ENCODE data around the gene STAC. TPM values are rescaled to one million over a fixed set of nuclear protein-coding genes. Genes with fewer than 3 reads are reported as not detected.

Gene STAC, protein sequence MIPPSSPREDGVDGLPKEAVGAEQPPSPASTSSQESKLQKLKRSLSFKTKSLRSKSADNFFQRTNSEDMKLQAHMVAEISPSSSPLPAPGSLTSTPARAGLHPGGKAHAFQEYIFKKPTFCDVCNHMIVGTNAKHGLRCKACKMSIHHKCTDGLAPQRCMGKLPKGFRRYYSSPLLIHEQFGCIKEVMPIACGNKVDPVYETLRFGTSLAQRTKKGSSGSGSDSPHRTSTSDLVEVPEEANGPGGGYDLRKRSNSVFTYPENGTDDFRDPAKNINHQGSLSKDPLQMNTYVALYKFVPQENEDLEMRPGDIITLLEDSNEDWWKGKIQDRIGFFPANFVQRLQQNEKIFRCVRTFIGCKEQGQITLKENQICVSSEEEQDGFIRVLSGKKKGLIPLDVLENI
- 21.7 and 25.0 TPM in 2 replicates for total RNA-seq

DNA sequence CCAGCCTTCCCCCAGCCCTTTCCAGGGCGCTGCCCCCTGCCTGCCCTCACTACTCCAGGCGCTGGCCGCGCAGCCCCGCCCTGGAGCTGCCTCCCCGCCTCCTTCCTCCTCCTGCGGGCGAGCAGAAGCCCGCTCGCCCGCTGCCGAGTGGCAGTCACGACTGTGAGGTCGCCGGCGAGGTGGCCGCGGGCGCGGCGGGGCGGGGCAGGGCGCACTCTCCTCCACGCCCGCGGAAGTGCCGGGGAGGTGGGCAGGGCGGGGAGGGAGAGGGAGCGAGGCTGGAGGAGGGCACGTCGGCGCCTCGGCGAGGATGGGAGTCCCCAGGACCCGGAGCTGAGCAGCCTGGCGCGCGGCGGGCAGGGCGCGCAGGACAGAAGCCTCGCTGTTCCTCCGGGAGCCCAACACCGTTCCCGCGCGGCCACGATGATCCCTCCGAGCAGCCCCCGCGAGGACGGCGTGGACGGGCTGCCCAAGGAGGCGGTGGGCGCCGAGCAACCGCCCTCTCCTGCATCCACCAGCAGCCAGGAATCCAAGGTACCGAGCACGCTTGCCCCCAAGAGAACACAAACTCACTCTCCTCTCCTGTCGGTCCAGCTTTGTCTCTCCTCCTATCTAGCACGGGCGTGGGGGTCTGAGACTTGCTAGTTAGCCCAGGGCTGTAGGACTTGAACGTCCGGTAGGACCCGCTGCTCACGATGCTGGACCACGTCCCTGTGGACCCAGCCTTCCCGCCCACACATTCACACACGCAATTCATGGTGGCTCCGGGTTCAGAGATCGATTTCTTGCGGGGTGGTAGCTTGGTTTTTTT is at the start of gene STAC:
Gene STAC, plus strand, starts transcription at position 284 of the 811 bp plus-strand sequence. Its CDS starts 140 bp downstream, at position 424.
- TF ChIP-seq, protein P1, sequence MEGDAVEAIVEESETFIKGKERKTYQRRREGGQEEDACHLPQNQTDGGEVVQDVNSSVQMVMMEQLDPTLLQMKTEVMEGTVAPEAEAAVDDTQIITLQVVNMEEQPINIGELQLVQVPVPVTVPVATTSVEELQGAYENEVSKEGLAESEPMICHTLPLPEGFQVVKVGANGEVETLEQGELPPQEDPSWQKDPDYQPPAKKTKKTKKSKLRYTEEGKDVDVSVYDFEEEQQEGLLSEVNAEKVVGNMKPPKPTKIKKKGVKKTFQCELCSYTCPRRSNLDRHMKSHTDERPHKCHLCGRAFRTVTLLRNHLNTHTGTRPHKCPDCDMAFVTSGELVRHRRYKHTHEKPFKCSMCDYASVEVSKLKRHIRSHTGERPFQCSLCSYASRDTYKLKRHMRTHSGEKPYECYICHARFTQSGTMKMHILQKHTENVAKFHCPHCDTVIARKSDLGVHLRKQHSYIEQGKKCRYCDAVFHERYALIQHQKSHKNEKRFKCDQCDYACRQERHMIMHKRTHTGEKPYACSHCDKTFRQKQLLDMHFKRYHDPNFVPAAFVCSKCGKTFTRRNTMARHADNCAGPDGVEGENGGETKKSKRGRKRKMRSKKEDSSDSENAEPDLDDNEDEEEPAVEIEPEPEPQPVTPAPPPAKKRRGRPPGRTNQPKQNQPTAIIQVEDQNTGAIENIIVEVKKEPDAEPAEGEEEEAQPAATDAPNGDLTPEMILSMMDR (conservative IDR thresholded peaks at IDR 0.05; ENCODE audit: low read depth, low read length) = no peak
- no peak for DNase-seq (ENCODE audit: low read depth)
- H3K4me3 ChIP-seq (ENCODE audit: low read depth, low read length) = peak within 1 kb of the TSS; percentile 77

DNA sequence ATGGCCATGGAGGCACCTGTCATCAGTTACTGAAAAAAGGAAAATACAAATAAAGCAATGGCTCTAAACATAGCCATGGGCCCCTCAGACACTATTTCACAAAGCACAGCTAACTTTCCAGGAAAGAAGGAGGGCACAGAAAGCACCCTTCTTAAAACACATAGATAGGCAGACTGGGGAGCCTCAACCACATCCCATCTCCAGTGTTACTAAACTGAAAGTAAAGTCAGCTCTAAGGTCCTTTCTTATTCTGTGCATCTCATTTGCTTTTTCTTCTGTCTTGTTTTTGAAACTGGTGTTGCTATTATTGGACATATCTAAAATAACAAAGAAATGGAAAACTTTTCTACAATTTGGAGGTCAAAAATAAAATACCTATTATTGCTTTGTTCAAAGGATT is 48.2 kb upstream of the STAC start:
- TF ChIP-seq, protein P1 (conservative IDR thresholded peaks at IDR 0.05; ENCODE audit: low read depth, low read length) = no peak
- H3K4me3 ChIP-seq (ENCODE audit: low read depth, low read length) = no peak overlapping the region
- DNase-seq (ENCODE audit: low read depth) = no peak

DNA sequence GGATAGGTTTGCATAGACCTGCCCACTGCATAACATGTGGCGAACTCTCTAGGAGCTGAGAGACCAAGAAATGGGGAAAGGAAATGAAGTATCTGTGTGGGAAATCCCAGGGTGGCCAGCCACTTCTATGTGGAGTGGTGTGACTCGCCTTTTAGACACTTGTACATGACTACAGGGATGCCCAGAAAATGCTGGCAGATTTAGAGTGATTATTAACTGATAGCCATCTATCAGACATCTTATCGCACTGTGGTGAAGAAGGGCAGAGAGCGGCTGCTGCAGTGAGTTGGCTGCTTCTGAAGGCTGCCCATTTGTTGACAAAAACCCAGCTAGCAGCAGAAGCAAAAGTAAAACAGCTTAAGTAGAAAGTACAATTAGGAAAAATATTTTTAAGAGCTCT is 18.1 kb upstream of the STAC start:
- DNase-seq (ENCODE audit: low read depth) = peak; percentile 43
- H3K4me3 ChIP-seq (ENCODE audit: low read depth, low read length) = no peak overlapping the region
- TF ChIP-seq, protein P1 (conservative IDR thresholded peaks at IDR 0.05; ENCODE audit: low read depth, low read length) = no peak

DNA sequence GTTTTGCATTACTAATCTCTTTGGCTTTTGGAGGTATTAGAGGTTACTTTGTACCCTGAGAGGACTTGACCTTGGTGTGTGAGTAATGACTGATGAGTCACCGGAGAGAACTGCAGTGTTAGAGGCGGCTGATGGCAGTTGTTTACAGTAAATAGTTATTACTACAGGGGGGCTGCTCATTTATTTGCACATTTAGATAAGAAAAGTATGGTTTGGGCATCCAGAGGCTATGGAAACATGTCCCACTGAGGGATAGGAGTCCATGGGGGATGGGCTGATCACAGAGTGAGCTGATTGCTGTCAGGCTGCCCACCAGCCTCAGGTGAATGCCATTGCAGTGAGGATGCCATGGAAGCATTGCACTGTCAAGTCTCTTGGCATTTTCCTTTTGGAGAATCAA is 17.3 kb upstream of the STAC start:
- TF ChIP-seq, protein P1 (conservative IDR thresholded peaks at IDR 0.05; ENCODE audit: low read depth, low read length) = no peak
- no peak overlapping the region for H3K4me3 ChIP-seq (ENCODE audit: low read depth, low read length)
- peak; percentile 73 for DNase-seq (ENCODE audit: low read depth)

DNA sequence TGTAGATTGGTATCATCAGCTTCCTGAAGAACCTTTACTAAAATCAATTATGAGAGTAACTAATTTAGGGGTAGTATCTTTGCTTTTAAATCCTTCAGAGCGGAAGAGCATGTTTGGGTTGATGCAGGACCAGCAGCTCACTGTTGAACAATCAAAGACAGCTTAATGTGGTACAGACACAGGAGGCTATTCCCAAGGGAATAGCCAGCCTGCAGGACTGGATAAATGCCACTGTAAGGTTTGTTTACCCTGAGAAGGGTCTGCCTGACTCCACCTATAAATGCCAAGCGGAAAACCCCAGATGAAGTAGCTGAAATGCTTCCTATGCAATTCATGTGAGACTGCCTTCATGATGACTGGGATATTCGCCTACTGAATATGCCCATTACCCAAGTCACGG is 16.0 kb upstream of the STAC start:
- TF ChIP-seq, protein P1 (conservative IDR thresholded peaks at IDR 0.05; ENCODE audit: low read depth, low read length) = no peak
- no peak overlapping the region for H3K4me3 ChIP-seq (ENCODE audit: low read depth, low read length)
- DNase-seq (ENCODE audit: low read depth) = no peak

DNA sequence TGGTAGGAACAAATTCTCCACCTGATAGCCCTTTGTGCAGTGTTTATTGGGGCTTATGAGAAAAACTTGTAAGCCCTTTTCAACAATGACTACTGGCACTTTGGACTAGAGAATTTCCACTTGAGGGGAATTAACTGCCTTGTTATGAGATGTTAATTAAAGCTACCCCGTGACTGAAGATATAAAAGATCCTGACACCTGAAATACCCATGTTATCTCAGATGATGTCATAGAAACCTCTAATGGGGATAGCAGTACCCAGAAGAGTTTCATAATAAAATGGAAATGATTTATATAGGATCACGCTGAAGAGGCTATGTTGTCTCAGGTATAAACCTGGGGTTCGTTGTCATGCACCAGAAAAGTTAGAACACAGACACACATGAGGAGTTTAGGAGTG is 14.5 kb upstream of the STAC start:
- TF ChIP-seq, protein P1 (conservative IDR thresholded peaks at IDR 0.05; ENCODE audit: low read depth, low read length) = no peak
- no peak overlapping the region for H3K4me3 ChIP-seq (ENCODE audit: low read depth, low read length)
- DNase-seq (ENCODE audit: low read depth) = no peak
